Measurements from ENCODE around the gene PRR5. TPM values are rescaled to one million over a fixed set of nuclear protein-coding genes. Genes with fewer than 3 reads are reported as not detected.

Gene PRR5
- total and polyA plus RNA-seq, 2 donors (not counting 1 experiment from before 2014, with no cell fraction given), result 18.4 to 36.1 TPM

- H3K4me3 ChIP-seq (ENCODE audit: control extremely low read depth in 1 of 5, extremely low read depth in 1 of 5, insufficient read depth in 1 of 5, low read depth in 2 of 5, low read length in 4 of 5), result no peak overlapping the region
- no peaks in the 10 kb centered on the region for H3K36me3 ChIP-seq (replicated peaks in 1 of 2; ENCODE audit: control extremely low read depth in 1 of 2, control insufficient read depth in 1 of 2, extremely low read depth in 1 of 2, insufficient read depth in 2 of 2, low read length in 1 of 2)
- peaks cover 0 to 35% (median 16%) of the 10 kb centered on the region in 4 experiments for H3K27me3 ChIP-seq (replicated peaks in 1 of 4; ENCODE audit: control extremely low read depth in 1 of 4, control insufficient read depth in 3 of 4, insufficient read depth in 4 of 4, low read length in 3 of 4)
- no peaks in the 10 kb centered on the region for H3K79me2 ChIP-seq (ENCODE audit: control insufficient read depth, insufficient read depth, low read length)
- no peak overlapping the region for H3K27ac ChIP-seq (ENCODE audit: low read length in 2 of 2)
- no peak overlapping the region for H2AFZ ChIP-seq (ENCODE audit: insufficient read depth, low read depth, low read length, poor library complexity, severe bottlenecking)
- no peak for ATAC-seq (ENCODE audit: low read depth)
- Mint-ChIP-seq H3K27ac (no peak overlapping the region), H3K27me3 (peaks cover 43% of the 10 kb centered on the region), H3K4me3 (no peak overlapping the region), H3K9me3 (ENCODE audit: insufficient read depth) (no peaks in the 10 kb centered on the region), H3K4me1 (peaks cover 2% of the 10 kb centered on the region)
- no peak overlapping the region for H3K9ac ChIP-seq (ENCODE audit: low read length)
- POLR2A ChIA-PET, result no interaction called here
- no peak for TF ChIP-seq EZH2 (IDR thresholded peaks at IDR 0.05; ENCODE audit: borderline replicate concordance, insufficient read depth, low read depth, low read length, poor library complexity, severe bottlenecking)
- TF ChIP-seq, protein P1, sequence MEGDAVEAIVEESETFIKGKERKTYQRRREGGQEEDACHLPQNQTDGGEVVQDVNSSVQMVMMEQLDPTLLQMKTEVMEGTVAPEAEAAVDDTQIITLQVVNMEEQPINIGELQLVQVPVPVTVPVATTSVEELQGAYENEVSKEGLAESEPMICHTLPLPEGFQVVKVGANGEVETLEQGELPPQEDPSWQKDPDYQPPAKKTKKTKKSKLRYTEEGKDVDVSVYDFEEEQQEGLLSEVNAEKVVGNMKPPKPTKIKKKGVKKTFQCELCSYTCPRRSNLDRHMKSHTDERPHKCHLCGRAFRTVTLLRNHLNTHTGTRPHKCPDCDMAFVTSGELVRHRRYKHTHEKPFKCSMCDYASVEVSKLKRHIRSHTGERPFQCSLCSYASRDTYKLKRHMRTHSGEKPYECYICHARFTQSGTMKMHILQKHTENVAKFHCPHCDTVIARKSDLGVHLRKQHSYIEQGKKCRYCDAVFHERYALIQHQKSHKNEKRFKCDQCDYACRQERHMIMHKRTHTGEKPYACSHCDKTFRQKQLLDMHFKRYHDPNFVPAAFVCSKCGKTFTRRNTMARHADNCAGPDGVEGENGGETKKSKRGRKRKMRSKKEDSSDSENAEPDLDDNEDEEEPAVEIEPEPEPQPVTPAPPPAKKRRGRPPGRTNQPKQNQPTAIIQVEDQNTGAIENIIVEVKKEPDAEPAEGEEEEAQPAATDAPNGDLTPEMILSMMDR (IDR thresholded peaks at IDR 0.05), result no peak
- H4K20me1 ChIP-seq (ENCODE audit: control insufficient read depth, insufficient read depth, low read length, poor library complexity, severe bottlenecking), result no peaks in the 10 kb centered on the region
- H3K9me3 ChIP-seq (ENCODE audit: control extremely low read depth in 1 of 3, control insufficient read depth in 2 of 3, insufficient read depth in 1 of 3, low read length in 2 of 3), result peaks cover 0 to 21% (median 0%) of the 10 kb centered on the region in 3 donors
- intact Hi-C loops (cut with micrococcal nuclease), result no loop called here
- no peak for DNase-seq
- 89% methylated on average over 3 of the region's 7 CpGs for WGBS (ENCODE audit: insufficient coverage)
- CTCF ChIA-PET, result no interaction called here
- H3K4me2 ChIP-seq (replicated peaks; ENCODE audit: low read depth, low read length, poor library complexity, severe bottlenecking), result no peak overlapping the region
- peaks cover 7 to 8% of the 10 kb centered on the region in 2 donors for H3K4me1 ChIP-seq (ENCODE audit: control insufficient read depth in 2 of 2, insufficient read depth in 2 of 2, low read length in 2 of 2)
Observed at GRCh38 chr22:44748524-44748923, 46.5 kb downstream of the PRR5 start.

GRCh38 chr22:44750481-44750880, 48.5 kb downstream of the PRR5 start:
- Histone ChIP-seq H3K4me3 (ENCODE audit: control extremely low read depth in 1 of 5, extremely low read depth in 1 of 5, insufficient read depth in 1 of 5, low read depth in 2 of 5, low read length in 4 of 5) (no peak overlapping the region), H4K20me1 (ENCODE audit: control insufficient read depth, insufficient read depth, low read length, poor library complexity, severe bottlenecking) (no peaks in the 10 kb centered on the region), H3K4me1 (ENCODE audit: control insufficient read depth in 2 of 2, insufficient read depth in 2 of 2, low read length in 2 of 2) (peaks cover 7 to 8% of the 10 kb centered on the region in 2 donors), H3K4me2 (replicated peaks; ENCODE audit: low read depth, low read length, poor library complexity, severe bottlenecking) (no peak overlapping the region), H3K9me3 (ENCODE audit: control extremely low read depth in 1 of 3, control insufficient read depth in 2 of 3, insufficient read depth in 1 of 3, low read length in 2 of 3) (peaks cover 0 to 22% (median 0%) of the 10 kb centered on the region in 3 donors), H3K36me3 (replicated peaks in 1 of 2; ENCODE audit: control extremely low read depth in 1 of 2, control insufficient read depth in 1 of 2, extremely low read depth in 1 of 2, insufficient read depth in 2 of 2, low read length in 1 of 2) (no peaks in the 10 kb centered on the region), H3K79me2 (ENCODE audit: control insufficient read depth, insufficient read depth, low read length) (no peaks in the 10 kb centered on the region), H3K27me3 (replicated peaks in 1 of 4; ENCODE audit: control extremely low read depth in 1 of 4, control insufficient read depth in 3 of 4, insufficient read depth in 4 of 4, low read length in 3 of 4) (peaks cover 0 to 51% (median 22%) of the 10 kb centered on the region in 4 experiments), H2AFZ (ENCODE audit: insufficient read depth, low read depth, low read length, poor library complexity, severe bottlenecking) (no peak overlapping the region), H3K9ac (ENCODE audit: low read length) (no peak overlapping the region), H3K27ac (ENCODE audit: low read length in 2 of 2) (no peak overlapping the region)
- no CpG with 5 or more reads among the region's 1 CpG for WGBS (ENCODE audit: insufficient coverage)
- H3K27me3 Mint-ChIP-seq, result peaks cover 50% of the 10 kb centered on the region
- ChIA-PET CTCF (no interaction called here), POLR2A (no interaction called here)
- DNase-seq (no peak), ATAC-seq (ENCODE audit: low read depth) (no peak)
- no peak overlapping the region for H3K27ac Mint-ChIP-seq
- no peak for TF ChIP-seq EZH2 (IDR thresholded peaks at IDR 0.05; ENCODE audit: borderline replicate concordance, insufficient read depth, low read depth, low read length, poor library complexity, severe bottlenecking)
- TF ChIP-seq, protein P1 (IDR thresholded peaks at IDR 0.05), result no peak
- no peaks in the 10 kb centered on the region for H3K9me3 Mint-ChIP-seq (ENCODE audit: insufficient read depth)
- H3K4me3 Mint-ChIP-seq, result no peak overlapping the region
- H3K4me1 Mint-ChIP-seq, result peaks cover 2% of the 10 kb centered on the region
- intact Hi-C loops (cut with micrococcal nuclease), result no loop called here

All from B cell (primary cell).